Activated T-helper 1 cell treated with anti-CD3 and anti-CD28 coated beads, Interleukin-2, amount 50 U/mL, for 16 hours (primary cell): ENCODE results near the gene EFNA4.
"Not testable (repeated sequence)": the region's sequence is repeated elsewhere in the genome, so short reads cannot be mapped to it uniquely, and the experiment has no call there.

ENCODE experiments used
- DNase-seq, 2 donors: peaks; one replicate each; pipeline ENCODE4 v3.0.0-alpha.2; 2020; ENCODE audit warnings: low read depth in 1 of 2, low spot score in 1 of 2

EFNA4 gene

GRCh38 chr1:155116113-155116764, 52.7 kb downstream of the EFNA4 start:
- no peak for DNase-seq

DNA sequence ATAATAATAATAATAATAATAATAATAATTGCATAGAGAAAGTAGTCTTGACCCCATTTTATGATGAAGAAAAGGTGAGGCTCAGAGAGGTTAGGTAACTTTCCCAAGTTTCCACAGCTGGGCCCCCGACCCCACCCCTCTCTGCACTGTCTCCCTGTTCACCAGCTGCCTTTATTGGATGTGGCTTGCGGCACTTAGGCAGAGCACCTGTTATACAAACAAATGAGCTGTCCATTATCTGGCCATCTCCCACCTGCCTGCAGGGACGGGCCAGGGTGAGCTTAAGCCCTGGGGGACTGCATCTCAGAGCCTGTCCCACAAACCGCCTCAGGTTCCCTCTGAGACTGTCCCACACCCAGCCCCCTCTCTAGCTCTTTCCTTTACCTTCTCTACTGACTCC, 54.1 kb downstream of the EFNA4 start:
- DNase-seq = no peak

DNA sequence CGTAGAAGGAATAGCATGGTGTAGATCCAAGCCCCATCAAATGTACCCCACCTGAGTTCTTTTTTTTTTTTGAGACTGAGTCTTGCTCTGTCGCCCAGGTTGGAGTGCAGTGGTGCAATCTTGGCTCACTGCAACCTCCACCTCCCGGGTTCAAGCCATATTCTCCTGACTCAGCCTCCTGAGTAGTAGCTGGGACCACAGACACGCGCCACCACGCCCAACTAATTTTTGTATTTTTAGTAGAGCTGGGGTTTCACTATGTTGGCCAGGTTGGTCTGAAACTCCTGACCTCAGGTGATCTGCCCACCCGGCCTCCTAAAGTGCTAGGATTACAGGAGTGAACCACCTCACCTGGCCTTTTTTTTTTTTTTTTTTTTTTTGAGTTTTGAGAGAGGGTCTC, 54.5 kb downstream of the EFNA4 start:
- DNase-seq = not testable (repeated sequence)
